Calu3 (cell line): ENCODE data around the gene GPR162. TPM values are rescaled to one million over a fixed set of nuclear protein-coding genes. Genes with fewer than 3 reads are reported as not detected.
A peak's percentile ranks its signal among the peaks of the same experiment; 100 is the strongest.

Experiments used
- BruUV-seq: library from RNA; stranded (reverse); fragments of 400-500 nt; replicated peaks from 2 replicates; lab custom pipeline; 2021; lab: Mats Ljungman, UMichigan
- CTCF ChIA-PET: fragments of 300-600 bp; sonication (Branson Sonifier 250); formaldehyde crosslinking; loops from one replicate; lab custom pipeline; 2022; ENCODE audit warnings: antibody characterized with exemption; lab: Charles Lee
- DNase-seq: peaks from one replicate; pipeline ENCODE4 v3.0.0; 2022
- H3K27ac Mint-ChIP-seq: one replicate; pipeline ENCODE4 v1.8.0; 2022; ENCODE audit warnings: mixed read lengths; ENCODE audit not compliant: unreplicated experiment
- H3K27me3 Mint-ChIP-seq: one replicate; pipeline ENCODE4 v1.8.0; 2022; ENCODE audit warnings: mixed read lengths; ENCODE audit not compliant: unreplicated experiment
- H3K36me3 Mint-ChIP-seq: one replicate; pipeline ENCODE4 v1.8.0; 2022; ENCODE audit warnings: mild to moderate bottlenecking, moderate library complexity, mixed read lengths; ENCODE audit not compliant: insufficient read depth, unreplicated experiment
- H3K4me1 Mint-ChIP-seq: one replicate; pipeline ENCODE4 v1.8.0; 2022; ENCODE audit warnings: mild to moderate bottlenecking, low read depth, mixed read lengths; ENCODE audit not compliant: unreplicated experiment
- H3K4me3 Mint-ChIP-seq: one replicate; pipeline ENCODE4 v1.8.0; 2022; ENCODE audit warnings: mild to moderate bottlenecking, low read depth, moderate library complexity, mixed read lengths; ENCODE audit not compliant: unreplicated experiment
- H3K9me3 Mint-ChIP-seq: one replicate; pipeline ENCODE4 v1.8.0; 2022; ENCODE audit warnings: low read depth, mixed read lengths; ENCODE audit not compliant: unreplicated experiment
- CTCF ChIP-seq: fragments of 200-600 bp; IDR thresholded peaks from one replicate; pipeline ENCODE4 v1.8.0; 2022; ENCODE audit warnings: antibody characterized with exemption; ENCODE audit not compliant: unreplicated experiment
- intact Hi-C: fragments of 100-400 bp; cut with micrococcal nuclease; formaldehyde crosslinking; loops from one replicate; pipeline ENCODE4 v1.10.0; 2022; ENCODE audit not compliant: unreplicated experiment
- total RNA-seq: library from RNA; stranded (reverse); gene quantifications from 2 replicates; pipeline ENCODE4 v1.2.3, GENCODE V29; 2022

Gene GPR162
- total RNA-seq, 1 experiment from 2014 or later: not detected

DNA sequence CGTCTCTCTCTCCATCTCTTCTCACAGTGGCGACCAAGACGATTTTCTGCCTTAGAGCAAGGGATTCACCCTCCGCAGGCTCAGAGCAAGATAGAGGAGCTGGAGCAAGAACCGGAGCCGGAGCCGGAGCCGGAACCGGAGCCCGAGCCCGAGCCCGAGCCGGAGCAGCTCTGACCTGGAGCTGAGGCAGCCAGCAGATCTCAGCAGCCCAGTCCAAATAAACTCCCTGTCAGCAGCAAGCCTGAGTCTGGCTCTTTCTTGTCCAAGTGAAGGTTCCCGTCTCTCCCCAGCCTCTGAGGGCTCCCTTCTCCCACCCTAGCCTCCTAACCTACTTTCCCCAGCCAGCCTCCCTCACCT, 43.4 kb upstream of the GPR162 start:
- Mint-ChIP-seq H3K4me1 (peaks cover 35% of the 10 kb centered on the region), H3K9me3 (no peaks in the 10 kb centered on the region), H3K4me3 (peak overlapping the region; percentile 70), H3K36me3 (no peaks in the 10 kb centered on the region), H3K27ac (no peak overlapping the region), H3K27me3 (peaks cover 67% of the 10 kb centered on the region)
- no peak for DNase-seq
- no TSS peak for BruUV-seq
- CTCF ChIA-PET: interaction anchor here (0.5 to 1.1 kb wide), 5 partner anchors 12 to 398 kb away, joined by 3 to 8 read pairs (median 4); partner anchors contain the start of genes MLF2 and PTMS
- no peak for TF ChIP-seq CTCF
- intact Hi-C loops: loop anchor here (2.0 kb wide), 1 partner anchor 25 kb away; the partner anchor contains the start of gene MLF2

GRCh38 chr12:6778574-6779550, 42.8 kb upstream of the GPR162 start:
- CTCF ChIA-PET: interaction anchor here (0.8 to 1.1 kb wide), 4 partner anchors 13 to 79 kb away, joined by 3 to 8 read pairs (median 4); partner anchors contain the start of genes MLF2 and PTMS
- peak overlapping the region; percentile 70 for H3K4me3 Mint-ChIP-seq
- H3K27ac Mint-ChIP-seq: no peak overlapping the region
- no peaks in the 10 kb centered on the region for H3K9me3 Mint-ChIP-seq
- no peaks in the 10 kb centered on the region for H3K36me3 Mint-ChIP-seq
- no TSS peak for BruUV-seq
- peaks cover 67% of the 10 kb centered on the region for H3K27me3 Mint-ChIP-seq
- peak; percentile 91 for TF ChIP-seq CTCF
- intact Hi-C loops: loop anchor here (1.0 to 2.0 kb wide), 2 partner anchors 26 to 44 kb away; partner anchors contain the start of gene MLF2
- DNase-seq: peak; percentile 96
- peaks cover 35% of the 10 kb centered on the region for H3K4me1 Mint-ChIP-seq

DNA sequence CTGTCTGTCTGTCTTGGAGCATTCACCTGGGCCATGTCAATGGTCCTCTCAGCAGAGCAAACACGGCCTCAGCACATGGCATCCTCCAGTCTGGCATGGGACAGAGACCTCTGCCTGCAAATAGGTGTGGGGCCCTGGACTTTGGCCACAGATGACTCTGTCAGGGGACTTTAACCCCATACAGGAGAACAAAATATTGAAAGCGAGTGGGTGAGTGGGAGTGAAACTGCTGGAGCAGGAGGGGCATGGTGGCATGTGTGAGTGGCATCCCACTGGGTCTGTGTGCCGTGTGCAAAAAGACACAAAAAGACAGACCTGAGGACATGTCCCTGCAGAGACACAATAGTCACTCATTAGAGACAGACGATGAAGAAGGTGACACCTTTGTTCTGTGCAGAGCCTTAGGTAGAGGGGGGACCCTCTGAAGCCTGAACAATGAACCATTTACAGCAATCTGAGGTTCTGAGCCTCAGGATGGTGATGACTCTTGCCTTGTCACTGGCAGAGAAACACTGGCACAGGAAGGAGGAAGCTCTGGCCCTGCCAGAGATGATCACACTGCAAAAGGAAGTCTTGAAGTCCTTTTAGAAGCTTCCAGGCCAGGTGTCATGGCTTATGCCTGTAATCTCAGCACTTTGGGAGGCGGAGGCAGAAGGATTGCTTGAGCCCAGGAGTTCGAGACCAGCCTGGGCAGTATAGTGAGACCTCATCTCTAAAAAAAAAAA, 41.8 kb upstream of the GPR162 start:
- no peak for TF ChIP-seq CTCF
- H3K27me3 Mint-ChIP-seq: peaks cover 58% of the 10 kb centered on the region
- H3K27ac Mint-ChIP-seq: no peak overlapping the region
- no peaks in the 10 kb centered on the region for H3K9me3 Mint-ChIP-seq
- CTCF ChIA-PET: interaction anchor here (0.7 kb wide), 1 partner anchor 35 kb away, joined by 5 read pairs; no protein-coding TSS in a partner anchor
- no peaks in the 10 kb centered on the region for H3K36me3 Mint-ChIP-seq
- no TSS peak for BruUV-seq
- intact Hi-C loops: loop anchor here (1.0 to 2.0 kb wide), 2 partner anchors 27 to 45 kb away; partner anchors contain the start of gene MLF2
- no peak overlapping the region for H3K4me3 Mint-ChIP-seq
- peaks cover 31% of the 10 kb centered on the region for H3K4me1 Mint-ChIP-seq
- no peak for DNase-seq

DNA sequence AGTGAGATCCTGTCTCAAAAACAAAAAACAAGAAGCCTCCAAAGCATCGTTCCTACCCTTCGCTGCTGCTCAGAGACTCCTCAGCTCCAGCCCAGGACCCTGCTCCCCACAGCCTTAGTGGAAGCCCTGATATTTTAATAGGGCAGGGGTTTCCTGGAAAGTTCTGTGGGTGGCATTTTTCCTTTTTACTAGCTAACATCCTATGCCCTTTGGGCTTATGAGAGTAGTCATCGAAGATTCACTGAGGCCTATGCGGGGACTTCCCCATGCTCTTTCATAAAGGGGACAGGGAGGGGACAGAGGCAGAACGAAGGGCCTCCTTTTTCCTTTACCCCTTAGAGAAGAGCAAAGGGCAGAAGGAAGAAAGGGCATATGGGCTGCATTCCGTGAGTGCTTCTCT, 41.0 kb upstream of the GPR162 start:
- no peak overlapping the region for H3K27ac Mint-ChIP-seq
- H3K4me1 Mint-ChIP-seq: peaks cover 24% of the 10 kb centered on the region
- H3K36me3 Mint-ChIP-seq: no peaks in the 10 kb centered on the region
- CTCF ChIA-PET: interaction anchor here (1.8 kb wide), 2 partner anchors 14 to 27 kb away, joined by 4 to 7 read pairs; partner anchors contain the start of genes MLF2 and PTMS
- no peaks in the 10 kb centered on the region for H3K9me3 Mint-ChIP-seq
- peaks cover 51% of the 10 kb centered on the region for H3K27me3 Mint-ChIP-seq
- no peak for DNase-seq
- H3K4me3 Mint-ChIP-seq: no peak overlapping the region
- intact Hi-C loops: no loop called here
- no TSS peak for BruUV-seq
- TF ChIP-seq CTCF: no peak
